Stimulated activated CD8-positive, alpha-beta memory T cell treated with anti-CD3 and anti-CD28 coated beads, Interleukin-4, amount 100 ng/mL, for 1 hour (primary cell): ENCODE data around the gene APBA2.

Experiments used
- DNase-seq, 2 donors: peaks; one replicate each; pipeline ENCODE4 v3.0.0-alpha.2; 2020; ENCODE audit warnings: low read depth in 2 of 2, low spot score in 1 of 2

Gene APBA2

DNA sequence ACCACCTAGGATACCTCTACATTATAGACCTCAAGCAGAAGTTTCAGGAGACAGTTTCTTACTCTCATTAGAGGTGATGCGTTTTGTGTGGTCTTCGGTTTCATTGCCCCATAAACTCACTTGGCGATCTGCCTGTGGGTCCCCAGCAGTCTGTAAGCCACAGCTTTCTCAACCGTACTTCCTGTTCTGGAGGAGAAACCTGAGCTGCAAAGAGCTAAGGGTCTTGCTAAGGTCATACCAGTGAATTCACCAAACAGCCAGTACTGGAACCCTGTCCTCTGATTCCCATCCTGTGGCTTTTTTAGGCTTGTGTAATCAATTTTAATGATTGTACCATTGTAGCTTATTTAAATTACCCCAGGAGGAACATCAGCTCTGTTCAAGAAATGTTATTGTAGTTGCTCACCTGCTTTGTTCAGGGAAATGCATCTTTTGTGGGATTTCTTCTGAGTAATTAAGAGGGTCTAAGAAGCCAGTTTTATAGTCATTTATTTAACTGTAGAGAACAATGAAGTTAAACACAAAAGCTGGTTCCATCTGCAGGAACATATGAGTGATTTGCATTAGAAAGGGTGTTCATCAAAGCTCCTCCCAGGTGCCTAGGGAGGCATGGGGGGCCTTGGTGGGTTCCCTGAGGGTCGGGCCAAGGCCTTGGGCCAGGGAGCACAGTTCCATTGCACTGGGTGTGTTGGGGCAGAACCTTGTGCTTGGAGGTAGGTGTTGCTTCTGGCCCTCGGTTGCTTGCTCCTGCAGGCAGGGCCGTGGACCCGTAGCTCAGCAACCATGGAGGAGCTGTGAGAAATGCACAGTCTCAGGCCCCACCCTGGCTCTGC is 69.6 kb downstream of the APBA2 start:
- no peak for DNase-seq

DNA sequence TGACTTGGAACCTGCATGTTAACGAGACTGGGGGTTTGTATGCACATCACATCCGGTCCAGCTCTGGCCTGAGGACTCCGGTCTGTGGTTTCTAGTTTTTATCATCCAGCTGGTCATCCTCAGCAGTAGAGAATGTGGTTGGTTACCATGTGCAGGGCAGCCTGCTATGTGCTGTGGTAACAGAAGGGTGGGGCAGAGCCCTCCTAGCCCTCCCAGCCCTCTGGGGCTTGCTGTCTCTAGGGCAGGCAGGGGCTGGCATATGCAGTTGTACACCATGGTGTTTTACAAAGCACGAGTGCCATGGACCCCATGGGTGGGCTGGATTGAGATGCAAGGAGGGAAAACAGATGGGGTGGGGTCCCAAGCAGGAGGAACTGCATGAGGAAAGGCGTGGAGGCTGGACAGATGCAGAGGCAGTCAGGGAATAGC is 70.2 kb downstream of the APBA2 start:
- no peak for DNase-seq

DNA sequence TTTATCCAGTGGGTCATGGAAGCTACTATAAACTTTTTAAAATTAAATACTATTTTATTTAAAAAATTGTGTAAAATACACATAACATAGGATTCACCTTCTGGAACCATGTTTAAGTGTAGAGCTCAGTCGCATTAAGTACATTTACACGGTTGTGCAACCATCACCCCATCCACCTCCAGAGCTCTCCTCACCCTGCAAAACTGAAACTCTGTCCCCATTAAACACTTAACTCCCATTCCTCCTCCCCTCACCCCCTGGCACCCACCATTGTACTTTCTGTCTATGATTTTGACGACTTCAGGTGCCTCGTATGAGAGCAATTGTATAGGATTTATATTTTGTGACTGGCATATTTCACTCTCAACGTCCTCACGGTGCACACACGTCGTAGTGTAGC is 70.7 kb downstream of the APBA2 start:
- no peak for DNase-seq

DNA sequence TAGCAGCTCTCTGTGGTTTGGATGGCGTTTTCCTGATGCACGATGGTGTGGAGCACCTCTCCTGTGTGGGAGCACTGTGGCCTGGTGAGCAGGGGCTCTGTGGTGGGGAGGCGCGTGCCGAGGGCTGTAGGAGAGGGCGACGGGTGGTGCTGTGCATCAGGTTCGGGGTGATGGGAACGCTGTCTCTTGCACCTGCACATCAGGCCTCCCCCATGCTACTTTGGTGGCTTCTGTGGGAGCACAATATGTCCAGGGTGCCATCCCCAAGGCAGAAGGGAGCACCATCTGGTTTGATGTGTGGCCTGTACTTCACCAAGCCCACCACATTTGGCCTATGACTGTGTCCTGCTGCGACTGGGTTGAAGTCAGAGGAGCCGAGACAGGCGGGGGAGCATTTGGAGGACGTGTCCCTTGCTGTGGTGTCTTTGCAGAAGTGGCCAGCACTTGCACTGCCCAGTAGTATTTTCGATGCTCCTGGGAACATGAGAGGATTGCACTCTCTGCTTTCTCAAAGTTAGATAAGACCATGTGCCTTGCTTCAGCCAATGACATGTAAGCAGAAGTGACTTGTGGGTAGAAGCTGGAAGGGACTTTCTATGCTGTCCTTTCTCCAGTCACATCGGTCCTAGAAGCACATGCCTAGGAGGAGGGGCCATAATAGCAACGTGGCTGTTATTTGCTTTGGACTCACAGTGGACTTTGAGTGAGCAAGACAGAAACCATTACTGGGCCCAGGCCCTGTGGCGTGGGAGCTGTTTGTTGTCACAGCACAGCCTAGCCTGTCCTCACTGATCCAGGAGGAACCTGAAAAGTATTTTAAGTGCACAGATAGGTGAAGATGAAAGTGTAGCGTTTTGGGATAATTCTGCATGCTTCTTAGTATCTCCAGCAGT is 72.1 kb downstream of the APBA2 start:
- DNase-seq, result no peak

DNA sequence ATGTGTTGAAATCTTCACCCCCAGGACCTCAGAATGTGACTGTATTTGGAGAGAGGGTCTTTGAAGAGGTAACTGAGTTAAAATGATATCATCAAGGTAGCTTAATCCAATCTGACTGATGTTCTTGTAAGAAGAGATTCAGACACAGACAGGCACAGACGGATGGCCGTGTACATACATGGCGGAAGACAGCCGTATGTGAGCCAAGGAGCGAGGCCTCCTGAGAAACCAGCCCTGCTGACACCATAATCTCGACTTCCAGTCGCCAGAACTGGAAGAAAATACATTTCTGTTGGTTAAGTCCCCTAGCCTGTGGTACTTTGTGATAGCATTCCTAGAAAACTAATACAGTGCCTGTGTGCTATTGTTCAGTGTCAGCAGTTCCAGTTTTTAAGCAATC is 73.6 kb downstream of the APBA2 start:
- DNase-seq, result no peak

DNA sequence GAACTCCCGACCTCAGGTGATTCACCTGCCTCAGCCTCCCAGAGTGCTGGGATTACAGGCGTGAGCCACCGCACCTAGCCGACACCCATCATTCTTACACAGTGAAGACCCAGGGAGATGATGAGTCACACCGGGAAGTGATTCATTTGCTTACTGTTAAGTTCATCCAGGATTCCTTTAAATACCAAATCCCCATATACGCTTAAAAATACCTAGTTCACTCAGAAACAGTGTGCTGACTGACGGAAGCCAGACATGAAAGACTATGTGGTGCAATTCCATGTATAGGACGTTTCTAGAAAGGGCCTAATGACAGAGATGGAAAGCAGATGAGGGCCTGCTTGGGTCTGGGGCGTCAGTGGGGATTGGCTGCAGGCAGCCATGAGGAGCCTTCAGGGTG is 75.2 kb downstream of the APBA2 start:
- DNase-seq, result no peak

DNA sequence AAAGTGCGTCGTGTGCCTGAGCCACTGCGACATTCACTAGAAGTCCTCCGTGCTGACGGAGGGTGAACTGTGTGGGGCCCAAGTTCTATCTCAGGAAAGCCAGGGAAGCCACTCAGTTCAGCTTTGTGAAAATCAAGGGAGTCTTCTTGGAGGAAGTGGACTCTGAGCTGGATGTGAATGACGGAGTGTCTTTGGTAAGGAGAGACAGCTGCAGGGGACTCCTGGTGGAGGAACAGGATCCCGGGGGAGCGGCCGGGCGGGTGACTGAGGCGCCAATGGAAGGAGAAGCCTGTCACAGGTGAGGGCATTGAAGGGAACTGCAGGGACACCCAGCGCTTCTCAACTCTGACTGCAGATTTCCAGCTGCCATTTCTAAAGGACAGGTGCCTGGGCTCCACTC is 75.6 kb downstream of the APBA2 start:
- no peak for DNase-seq

DNA sequence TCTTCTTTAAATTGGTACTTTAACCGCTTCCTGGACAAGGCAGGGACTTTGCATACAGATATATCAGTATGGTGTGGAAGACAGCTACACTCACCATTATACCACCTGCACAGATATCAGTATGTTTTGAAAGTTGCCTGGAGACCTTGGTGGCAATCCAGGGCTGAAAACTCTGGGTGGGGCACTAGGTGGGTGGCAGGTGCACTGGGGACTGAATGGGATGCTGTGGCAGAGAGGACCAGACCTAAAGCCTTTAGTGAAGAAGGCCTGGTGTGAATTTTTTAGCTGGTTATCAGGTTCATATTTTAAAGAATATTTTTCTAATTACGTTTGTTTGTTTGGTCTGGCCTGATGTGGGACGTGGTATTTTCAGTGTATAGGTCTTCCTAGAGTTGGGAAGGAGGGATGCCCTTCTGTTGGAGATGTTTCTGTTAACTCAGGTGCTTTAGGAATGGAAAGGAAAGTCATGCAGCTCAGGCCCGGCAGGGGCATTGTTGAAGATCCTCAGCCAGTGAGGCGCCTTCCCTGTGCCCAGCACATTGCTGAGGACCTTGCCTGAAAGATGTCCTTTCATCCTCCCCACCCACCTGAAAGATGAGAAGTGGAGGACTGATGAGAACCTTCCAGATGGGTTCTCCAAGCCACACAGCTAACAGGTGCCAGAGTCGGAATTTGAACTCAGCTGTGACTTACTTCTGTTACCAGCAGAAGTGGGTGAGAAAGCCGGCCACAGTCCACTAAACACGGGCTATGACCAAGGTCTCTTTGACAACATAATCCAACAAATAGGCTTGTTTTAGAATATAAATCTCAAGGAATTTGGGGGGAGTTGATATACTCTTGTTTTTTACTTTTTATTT is 77.3 kb downstream of the APBA2 start:
- no peak for DNase-seq

DNA sequence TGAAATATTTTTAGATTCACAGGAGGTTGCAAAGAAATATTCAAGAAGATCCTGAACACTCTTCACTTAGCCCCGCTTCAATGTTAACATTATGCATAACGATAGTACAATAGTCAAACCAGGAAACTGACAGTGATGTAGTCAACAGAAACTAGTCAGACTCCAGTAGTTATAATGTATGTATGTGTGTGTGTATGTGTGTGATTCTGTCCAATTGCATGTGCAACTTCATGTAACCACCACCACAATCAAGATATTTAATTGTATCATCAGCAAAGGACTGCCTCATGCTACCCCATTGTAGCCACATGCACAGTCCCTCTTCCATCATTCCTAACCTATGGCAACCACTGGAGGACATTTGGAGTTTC is 77.9 kb downstream of the APBA2 start:
- DNase-seq, result no peak

DNA sequence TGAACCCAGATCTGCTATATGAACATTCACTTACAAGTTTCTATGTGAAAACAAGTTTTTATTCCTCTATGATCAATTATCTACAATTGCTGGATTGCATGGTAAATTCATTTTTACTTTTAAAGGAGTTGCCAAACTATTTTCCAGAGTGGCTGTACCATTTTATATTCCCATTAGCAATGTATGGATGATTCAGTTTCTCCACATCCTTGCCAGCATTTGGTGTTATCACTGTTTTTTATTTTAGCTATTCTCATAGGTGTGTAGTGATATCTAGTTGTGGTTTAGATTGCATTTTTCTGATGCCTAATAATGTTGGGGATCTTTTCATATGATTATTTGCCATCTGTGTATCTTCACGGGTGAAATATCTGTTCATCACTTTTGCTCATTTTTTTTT is 78.3 kb downstream of the APBA2 start:
- no peak for DNase-seq

DNA sequence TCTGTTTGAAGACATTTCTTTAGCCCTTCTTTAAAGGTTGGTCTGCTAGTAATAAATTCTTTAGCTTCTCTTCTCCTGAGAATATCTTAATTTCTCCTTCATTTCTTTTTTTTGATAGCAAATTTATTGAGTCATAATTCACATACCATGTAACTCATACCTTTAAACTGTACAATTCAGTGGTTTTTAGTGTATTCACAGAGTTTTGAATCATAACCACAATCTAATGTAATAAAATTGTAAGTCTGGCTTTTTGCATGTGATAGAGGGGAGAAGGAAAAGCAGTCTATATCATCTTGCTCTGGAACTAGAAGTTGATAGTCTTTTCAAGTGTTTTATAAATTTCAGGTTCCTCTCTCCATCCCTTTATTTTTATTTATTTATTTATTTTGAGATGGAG is 81.3 kb downstream of the APBA2 start:
- DNase-seq, result no peak

DNA sequence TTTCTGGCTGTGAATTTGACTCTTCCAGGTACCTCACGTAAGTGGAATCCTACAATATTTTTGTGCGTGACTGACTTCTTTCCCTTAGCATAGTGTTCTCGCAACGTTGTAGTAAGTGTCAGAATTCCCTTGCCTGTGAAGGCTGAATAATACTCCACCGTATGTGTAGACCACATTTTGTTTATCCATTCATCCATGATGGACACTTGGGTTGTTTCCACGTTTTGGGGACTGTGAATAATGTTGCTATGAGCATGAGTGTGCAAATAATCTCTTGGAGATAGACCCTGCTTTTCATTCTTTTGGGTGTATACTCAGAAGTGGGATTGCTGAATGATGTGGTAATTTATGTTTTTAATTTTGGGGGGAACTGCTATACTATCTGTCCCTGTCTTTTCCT is 82.2 kb downstream of the APBA2 start:
- no peak for DNase-seq

DNA sequence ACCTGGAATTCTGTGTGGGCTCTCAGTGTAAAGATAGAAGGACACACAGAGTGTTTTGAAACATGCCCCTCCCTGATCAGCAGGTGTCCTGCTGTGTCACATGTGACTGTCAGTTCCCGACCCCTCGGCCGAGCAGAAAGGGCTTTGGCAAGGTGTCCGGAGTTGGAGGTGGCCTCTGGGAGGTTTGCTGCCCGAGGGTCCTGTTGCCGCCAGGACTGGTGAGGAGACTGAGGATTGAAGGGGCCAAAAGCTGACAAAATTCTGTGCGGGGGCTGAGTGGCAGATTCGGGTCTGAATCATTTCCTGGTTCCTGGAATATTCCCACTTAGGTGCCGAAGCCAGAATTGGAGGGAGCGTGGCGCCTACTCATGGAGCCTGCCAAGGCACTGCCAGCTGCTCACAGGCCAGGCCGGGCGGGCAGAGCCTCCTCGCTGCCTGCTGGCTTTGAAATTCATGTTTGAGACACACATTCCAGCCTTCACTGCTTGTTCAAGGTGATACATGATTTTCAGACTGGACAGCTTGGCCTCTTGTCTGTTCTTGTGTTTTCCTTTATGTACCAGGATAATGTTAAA is 83.8 kb downstream of the APBA2 start:
- no peak for DNase-seq

DNA sequence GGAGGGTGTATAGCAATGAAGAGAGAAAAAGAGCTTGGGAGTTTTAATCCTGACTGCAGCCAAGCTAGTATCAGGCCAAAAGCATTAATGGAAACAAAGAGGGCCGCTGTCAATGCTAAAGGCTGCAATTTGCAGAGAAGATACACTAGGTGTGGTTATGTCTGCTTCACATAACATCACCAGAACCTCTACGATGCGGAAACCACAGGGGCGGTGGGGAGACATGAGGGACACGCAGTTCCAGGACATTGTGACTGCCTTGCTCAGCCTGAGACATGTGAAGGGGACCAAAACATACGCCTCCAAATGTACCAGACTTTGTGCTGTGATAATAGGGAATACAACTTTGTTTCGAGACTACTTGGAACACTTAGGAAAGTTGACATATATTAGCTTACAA is 88.4 kb downstream of the APBA2 start:
- DNase-seq, result peak in 1 of 2 donors; percentile 23

DNA sequence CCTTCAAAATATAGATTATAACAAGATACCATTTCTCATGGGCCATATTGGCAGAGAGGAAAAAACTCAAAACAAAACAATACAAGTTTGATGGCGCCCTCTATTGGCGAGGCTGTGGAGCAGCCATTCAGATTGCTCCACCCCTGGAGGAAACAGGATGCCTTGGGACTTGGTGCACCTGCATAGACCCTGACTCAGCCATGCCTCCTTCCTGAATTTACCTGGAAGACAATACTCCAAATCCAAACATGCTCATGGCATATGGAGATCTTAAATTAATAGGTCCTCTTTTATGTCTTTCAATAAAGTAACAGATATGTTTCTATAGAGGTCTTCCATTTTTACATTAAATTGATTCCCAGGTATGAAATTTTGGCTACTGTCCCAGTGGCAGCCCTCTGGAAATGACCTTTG is 90.0 kb downstream of the APBA2 start:
- DNase-seq, result peak; percentile 42 to 51

DNA sequence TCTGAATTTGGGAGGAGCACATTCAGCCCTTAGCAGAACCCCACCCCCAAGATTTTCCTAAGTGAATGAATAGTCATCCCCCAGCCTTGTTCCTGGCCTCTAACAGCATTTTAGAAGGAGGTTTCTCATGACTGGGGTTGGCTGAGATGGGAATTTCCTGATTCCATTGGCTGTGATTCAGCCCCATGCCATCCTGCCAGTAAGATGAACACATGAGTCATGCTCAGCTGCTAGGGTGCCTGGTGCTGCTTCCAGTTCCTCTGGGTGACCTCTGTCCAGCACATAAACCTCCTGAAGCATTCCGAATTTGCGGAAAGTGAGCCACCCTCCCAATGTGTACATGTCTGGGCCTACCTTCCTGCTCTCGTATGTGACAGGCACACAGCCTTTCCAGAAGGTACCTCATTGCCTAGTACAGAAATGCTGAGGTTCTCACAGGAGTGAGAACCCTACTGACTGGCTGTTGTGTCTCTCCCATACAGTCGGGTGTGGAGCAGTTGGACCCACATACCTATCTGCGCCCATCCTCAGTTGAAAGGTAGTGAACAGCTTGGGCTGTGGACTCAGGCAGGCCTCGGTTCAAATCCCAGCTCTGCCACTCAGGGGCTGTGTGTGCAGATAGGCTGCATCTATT is 91.7 kb downstream of the APBA2 start:
- no peak for DNase-seq

DNA sequence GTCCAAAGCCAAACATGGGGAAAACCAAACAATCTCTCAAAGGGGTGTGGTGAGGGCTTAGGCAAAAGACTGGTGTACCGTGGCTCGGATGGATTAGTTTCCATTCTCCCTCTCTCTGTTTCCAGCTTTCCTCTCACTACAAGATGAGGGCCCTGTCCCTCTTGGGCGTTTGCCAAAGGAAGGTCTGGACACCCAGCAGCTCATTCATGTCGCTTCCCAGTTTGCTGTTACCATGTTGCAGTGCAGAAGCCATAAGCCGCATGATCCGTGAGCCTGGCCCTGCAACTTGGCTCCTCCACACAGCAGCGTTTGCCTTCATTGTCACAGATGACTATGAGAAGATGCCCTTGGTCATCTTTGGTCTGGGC is 92.2 kb downstream of the APBA2 start:
- no peak for DNase-seq

DNA sequence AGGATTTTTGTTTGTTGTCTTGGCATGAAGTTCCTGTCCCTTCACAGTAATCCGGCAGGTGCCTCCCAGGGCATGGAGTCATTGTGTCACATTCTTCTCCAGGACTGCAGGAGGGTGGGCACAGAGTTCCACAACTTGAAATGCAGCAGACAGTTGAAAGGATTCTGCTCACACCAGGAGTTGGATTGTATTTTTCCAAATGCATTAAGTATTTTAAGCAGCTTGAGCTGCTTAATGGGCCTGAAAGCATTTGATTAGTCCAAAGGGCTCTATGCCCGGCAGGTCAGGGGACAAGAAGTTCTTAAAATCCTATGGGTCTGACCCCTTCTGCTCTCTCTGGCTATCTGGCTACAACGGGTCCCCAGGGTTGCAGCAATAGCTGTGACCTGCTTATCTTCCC is 92.9 kb downstream of the APBA2 start:
- no peak for DNase-seq

DNA sequence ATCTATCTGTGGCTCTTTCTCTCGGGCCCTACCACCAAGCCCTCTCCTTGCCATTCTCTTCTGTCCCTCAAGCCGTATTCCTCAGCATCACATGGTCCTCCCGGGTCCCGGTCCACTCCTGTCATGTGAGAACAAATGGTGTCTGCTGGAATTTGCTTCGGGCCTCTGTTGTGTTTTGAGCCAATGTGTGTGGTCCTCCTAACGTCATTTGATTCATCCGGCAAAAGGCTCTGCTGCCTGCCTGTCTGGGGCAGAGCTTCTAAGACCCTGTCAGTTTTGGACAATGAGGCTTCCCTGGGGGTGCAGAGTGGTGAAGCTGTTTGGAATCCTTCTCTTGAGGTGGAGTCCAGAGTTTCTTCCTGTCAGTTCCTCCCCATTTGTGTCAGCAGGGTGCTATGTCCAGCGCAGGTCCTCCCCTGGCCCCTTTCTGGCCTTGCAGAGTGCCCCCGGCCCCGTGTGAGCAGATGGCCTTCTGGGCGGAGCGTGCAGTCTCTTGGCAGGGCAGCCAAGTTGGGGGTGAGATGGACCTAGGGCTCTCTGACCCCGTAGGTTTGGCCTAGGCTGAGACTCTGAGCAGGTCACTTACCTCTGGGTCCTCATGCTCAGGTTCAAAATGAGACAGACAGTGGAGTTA is 93.6 kb downstream of the APBA2 start:
- DNase-seq, result no peak

DNA sequence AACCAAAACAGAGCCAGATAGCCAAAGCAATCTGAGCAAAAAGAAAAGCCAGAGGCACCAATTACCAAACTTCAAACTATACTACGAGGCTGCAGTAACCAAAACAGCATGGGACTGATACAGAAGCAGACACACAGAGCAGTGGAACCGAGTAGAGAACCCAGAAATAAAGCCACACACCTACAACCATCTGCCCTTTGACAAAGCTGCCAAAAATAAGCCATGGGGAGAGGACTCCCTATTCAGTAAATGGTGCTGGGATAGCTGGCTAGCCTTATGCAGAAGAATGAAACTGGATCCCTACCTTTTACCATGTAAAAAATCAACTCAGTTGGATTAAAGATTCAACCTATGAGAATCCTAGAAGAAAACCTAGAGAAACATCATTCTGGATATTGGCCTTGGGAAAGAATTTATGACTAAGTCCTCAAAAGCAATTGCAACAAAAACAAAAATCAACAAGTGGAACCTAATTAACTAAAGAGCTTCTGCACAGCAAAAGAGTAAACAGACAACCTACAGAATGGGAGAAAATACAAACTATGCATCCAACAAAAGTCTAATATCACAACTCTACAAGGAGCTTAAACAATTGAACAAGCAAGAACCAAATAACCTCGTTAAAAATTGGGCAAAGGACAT is 95.1 kb downstream of the APBA2 start:
- DNase-seq, result no peak
